Omental fat pad (tissue), 4 donors: ENCODE data around the gene ZNF513. TPM values are rescaled to one million over a fixed set of nuclear protein-coding genes. Genes with fewer than 3 reads are reported as not detected.
A peak's percentile ranks its signal among the peaks of the same experiment; 100 is the strongest.
"Not testable (repeated sequence)": the region's sequence is repeated elsewhere in the genome, so short reads cannot be mapped to it uniquely, and the experiment has no call there.

Experiments used
- ATAC-seq: fragments of 150-250 bp; one replicate; pipeline ENCODE4 v1.9.1; 2016; ENCODE audit warnings: mild to moderate bottlenecking, moderate library complexity; ENCODE audit not compliant: low FRiP score
- DNase-seq: peaks from one replicate; pipeline ENCODE4 v3.0.0-alpha.2; 2019; ENCODE audit warnings: low spot score
- CTCF ChIP-seq, 3 donors: fragments of 450-650 bp; IDR thresholded peaks; one replicate each; pipeline ENCODE4 v1.5.1; 2016 to 2017; ENCODE audit warnings: antibody characterized with exemption in 3 of 3, mild to moderate bottlenecking in 3 of 3, moderate library complexity in 2 of 3
- total RNA-seq, 4 donors: library from RNA; depleted of rRNA; stranded (reverse); fragments of >200 nt; gene quantifications; one replicate each; pipeline ENCODE4 v1.1.0, GENCODE V29; 2016

ZNF513 gene
- total RNA-seq = 10 to 100 TPM in 2 of 4 donors, 1 to 10 TPM in 2; 8.2 to 17.2 (median 11.1) TPM

GRCh38 chr2:27380626-27381545, at the start of gene ZNF513:
TSS of gene ZNF513 (minus strand) at chr2:27380734. CDS start at chr2:27380526, 208 bp downstream.
- ATAC-seq (peak; percentile 91), DNase-seq (peak; percentile 88)
- no peak for TF ChIP-seq CTCF (IDR thresholded peaks at IDR 0.05)

GRCh38 chr2:27428978-27429541, 48.5 kb upstream of the ZNF513 start:
- TF ChIP-seq CTCF (IDR thresholded peaks at IDR 0.05) = no peak
- DNase-seq = peak; percentile 27
- peak; percentile 94 for ATAC-seq

GRCh38 chr2:27428213-27428977, 47.9 kb upstream of the ZNF513 start, which contains the start of gene NRBP1:
TSS of gene NRBP1 (plus strand) at chr2:27428631. CDS start at chr2:27433274, 4,643 bp downstream.
- no peak for TF ChIP-seq CTCF (IDR thresholded peaks at IDR 0.05)
- peak; percentile 73 for DNase-seq
- ATAC-seq = peak; percentile 94

- no peak for TF ChIP-seq CTCF (IDR thresholded peaks at IDR 0.05)
- ATAC-seq (no peak), DNase-seq (no peak)
These were observed 47.3 kb upstream of the ZNF513 start for GRCh38 chr2:27427863-27428212.

GRCh38 chr2:27425039-27425438, 44.5 kb upstream of the ZNF513 start:
- DNase-seq, ATAC-seq: not testable (repeated sequence)

- no peak for DNase-seq
- no peak for TF ChIP-seq CTCF (IDR thresholded peaks at IDR 0.05)
- ATAC-seq = no peak
These were observed 42.4 kb upstream of the ZNF513 start for GRCh38 chr2:27422958-27423357.

- ATAC-seq = no peak
- no peak for TF ChIP-seq CTCF (IDR thresholded peaks at IDR 0.05)
- DNase-seq = no peak
These were observed 41.2 kb upstream of the ZNF513 start for GRCh38 chr2:27421660-27422250.
